Measurements from ENCODE around the gene MT1F.
"Not testable (repeated sequence)": the region's sequence is repeated elsewhere in the genome, so short reads cannot be mapped to it uniquely, and the experiment has no call there.

MT1F gene

DNA sequence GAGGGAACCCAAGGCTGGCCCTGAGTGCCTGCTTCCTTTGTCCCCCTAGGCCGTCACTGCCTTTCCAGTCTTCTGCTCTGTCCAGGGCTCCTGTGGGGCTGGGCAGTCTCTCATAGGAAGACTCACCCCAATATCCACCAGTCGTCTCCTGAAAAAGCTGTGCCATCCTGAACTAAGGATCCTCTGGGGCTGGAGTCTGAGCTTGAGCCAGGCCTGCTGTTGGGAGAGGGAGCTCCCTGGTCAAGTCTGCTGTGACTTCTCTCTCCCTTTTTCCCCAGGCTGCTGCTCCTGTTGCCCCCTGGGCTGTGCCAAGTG, 12.8 kb downstream of the MT1F start:
- Histone ChIP-seq H3K36me3 (ENCODE audit: low read length) (no peaks in the 10 kb centered on the region), H3K4me3 (ENCODE audit: insufficient read depth, low read length, poor library complexity, severe bottlenecking) (no peak overlapping the region), H4K20me1 (ENCODE audit: low read depth, low read length) (no peaks in the 10 kb centered on the region), H3F3A (ENCODE audit: insufficient read depth) (no peaks in the 10 kb centered on the region), H3K4me2 (ENCODE audit: low read depth, low read length, poor library complexity, severe bottlenecking) (no peak overlapping the region), H3K9ac (ENCODE audit: low read length) (no peak overlapping the region), H3K27ac (ENCODE audit: low read depth, low read length) (no peak overlapping the region), H3K9me2 (replicated peaks; ENCODE audit: insufficient read depth, low read length) (no peaks in the 10 kb centered on the region), H2AFZ (ENCODE audit: low read depth, low read length, severe bottlenecking) (no peak overlapping the region), H3K27me3 (ENCODE audit: low read length) (no peaks in the 10 kb centered on the region), H3K79me2 (ENCODE audit: insufficient read depth, low read length) (no peaks in the 10 kb centered on the region), H3K9me3 (ENCODE audit: insufficient read depth, low read length) (no peaks in the 10 kb centered on the region)
- TF ChIP-seq, protein P1, sequence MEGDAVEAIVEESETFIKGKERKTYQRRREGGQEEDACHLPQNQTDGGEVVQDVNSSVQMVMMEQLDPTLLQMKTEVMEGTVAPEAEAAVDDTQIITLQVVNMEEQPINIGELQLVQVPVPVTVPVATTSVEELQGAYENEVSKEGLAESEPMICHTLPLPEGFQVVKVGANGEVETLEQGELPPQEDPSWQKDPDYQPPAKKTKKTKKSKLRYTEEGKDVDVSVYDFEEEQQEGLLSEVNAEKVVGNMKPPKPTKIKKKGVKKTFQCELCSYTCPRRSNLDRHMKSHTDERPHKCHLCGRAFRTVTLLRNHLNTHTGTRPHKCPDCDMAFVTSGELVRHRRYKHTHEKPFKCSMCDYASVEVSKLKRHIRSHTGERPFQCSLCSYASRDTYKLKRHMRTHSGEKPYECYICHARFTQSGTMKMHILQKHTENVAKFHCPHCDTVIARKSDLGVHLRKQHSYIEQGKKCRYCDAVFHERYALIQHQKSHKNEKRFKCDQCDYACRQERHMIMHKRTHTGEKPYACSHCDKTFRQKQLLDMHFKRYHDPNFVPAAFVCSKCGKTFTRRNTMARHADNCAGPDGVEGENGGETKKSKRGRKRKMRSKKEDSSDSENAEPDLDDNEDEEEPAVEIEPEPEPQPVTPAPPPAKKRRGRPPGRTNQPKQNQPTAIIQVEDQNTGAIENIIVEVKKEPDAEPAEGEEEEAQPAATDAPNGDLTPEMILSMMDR (IDR thresholded peaks at IDR 0.05; ENCODE audit: insufficient read depth, low read length, poor library complexity, severe bottlenecking), result no peak
- no peak for TF ChIP-seq EZH2phosphoT487 (conservative IDR thresholded peaks at IDR 0.05; ENCODE audit: low read length)

DNA sequence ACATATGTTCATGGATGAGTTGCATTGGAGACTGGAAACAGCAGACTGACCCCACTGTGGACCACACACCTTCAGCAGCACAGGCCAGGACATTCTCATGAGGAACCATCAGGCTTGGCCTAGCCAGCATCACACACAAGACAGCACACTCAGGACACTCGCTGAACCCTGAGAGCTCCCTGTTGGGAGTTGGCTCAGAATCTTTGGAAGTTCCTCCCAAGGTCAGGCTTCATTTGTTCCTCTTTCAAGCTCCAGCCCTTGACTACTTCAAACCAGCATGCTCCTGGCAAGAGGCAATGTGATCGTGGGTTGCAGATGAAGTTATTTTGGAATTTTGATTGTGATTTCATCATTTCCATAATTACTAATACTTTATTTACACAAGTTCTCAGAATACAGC, 13.9 kb downstream of the MT1F start:
- not testable (repeated sequence) for H3K9ac ChIP-seq (ENCODE audit: low read length); H3K27me3 ChIP-seq (ENCODE audit: low read length); H3K79me2 ChIP-seq (ENCODE audit: insufficient read depth, low read length); H3K9me2 ChIP-seq (replicated peaks; ENCODE audit: insufficient read depth, low read length); H3F3A ChIP-seq (ENCODE audit: insufficient read depth); H3K4me2 ChIP-seq (ENCODE audit: low read depth, low read length, poor library complexity, severe bottlenecking); H2AFZ ChIP-seq (ENCODE audit: low read depth, low read length, severe bottlenecking); H3K4me3 ChIP-seq (ENCODE audit: insufficient read depth, low read length, poor library complexity, severe bottlenecking); H3K36me3 ChIP-seq (ENCODE audit: low read length); H3K27ac ChIP-seq (ENCODE audit: low read depth, low read length); H4K20me1 ChIP-seq (ENCODE audit: low read depth, low read length); H3K9me3 ChIP-seq (ENCODE audit: insufficient read depth, low read length)

DNA sequence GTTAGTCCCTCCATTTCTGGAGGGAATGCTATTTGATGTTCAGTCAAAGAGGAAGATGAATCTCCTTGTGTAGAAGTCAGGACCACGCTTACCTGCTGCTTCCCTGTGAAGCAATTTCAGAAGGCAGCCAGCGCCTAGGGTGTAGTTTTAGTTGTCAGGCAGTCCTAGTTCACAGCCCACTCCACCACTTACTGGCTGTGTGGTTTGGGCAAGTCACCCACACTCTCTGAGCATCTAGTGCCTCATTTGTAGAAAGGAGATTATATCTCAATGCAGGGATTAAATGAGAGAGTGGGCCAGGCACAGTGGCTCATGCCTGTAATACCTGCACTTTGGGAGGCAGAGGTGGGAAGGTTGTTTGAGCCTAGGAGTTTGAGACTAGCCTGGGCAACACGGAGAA, 14.4 kb downstream of the MT1F start:
- not testable (repeated sequence) for H3K9me2 ChIP-seq (replicated peaks; ENCODE audit: insufficient read depth, low read length); H3K27me3 ChIP-seq (ENCODE audit: low read length); H3K9ac ChIP-seq (ENCODE audit: low read length); H3K79me2 ChIP-seq (ENCODE audit: insufficient read depth, low read length); H3K27ac ChIP-seq (ENCODE audit: low read depth, low read length); H4K20me1 ChIP-seq (ENCODE audit: low read depth, low read length); H2AFZ ChIP-seq (ENCODE audit: low read depth, low read length, severe bottlenecking); H3K4me2 ChIP-seq (ENCODE audit: low read depth, low read length, poor library complexity, severe bottlenecking); H3K9me3 ChIP-seq (ENCODE audit: insufficient read depth, low read length); H3K4me3 ChIP-seq (ENCODE audit: insufficient read depth, low read length, poor library complexity, severe bottlenecking); H3F3A ChIP-seq (ENCODE audit: insufficient read depth); H3K36me3 ChIP-seq (ENCODE audit: low read length)

DNA sequence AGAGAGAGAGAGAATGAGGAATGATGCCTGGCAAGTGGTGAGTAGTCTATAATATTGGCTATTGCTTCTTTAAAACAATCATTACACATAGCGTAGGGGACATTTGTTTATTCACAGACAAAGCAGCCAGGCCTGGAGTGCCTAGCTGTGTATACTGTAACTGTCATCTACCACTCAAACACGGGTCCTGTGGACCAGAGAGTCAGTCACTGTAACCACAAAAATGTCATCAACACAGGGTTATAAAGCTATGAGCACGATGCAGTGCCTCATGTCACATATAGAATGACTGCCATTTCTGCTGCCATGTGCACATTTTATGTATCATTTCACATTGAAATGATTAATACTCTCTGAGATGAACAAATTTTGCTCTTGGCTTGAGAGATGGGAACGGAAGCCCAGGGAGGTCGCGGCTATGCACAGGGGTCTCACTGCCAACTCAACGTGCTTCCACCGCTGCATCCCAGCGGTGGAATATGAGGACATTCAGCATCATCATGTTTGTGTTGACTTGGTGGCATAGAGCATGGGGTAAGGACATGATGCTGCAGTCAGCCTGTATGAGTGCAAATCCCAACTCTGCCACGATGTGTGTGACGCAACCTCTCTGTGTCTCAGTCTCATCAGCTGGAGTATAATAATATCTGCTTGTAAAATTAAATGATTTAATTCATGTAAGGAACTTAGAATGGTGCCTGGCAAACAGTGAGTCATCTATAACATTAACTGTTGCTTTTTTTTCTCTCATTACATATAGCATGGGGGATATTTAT, 15.2 kb downstream of the MT1F start:
- no peak for TF ChIP-seq EZH2phosphoT487 (conservative IDR thresholded peaks at IDR 0.05; ENCODE audit: low read length)
- TF ChIP-seq, protein P1 (IDR thresholded peaks at IDR 0.05; ENCODE audit: insufficient read depth, low read length, poor library complexity, severe bottlenecking), result no peak
- no peak overlapping the region for H3K9ac ChIP-seq (ENCODE audit: low read length)
- H3K27ac ChIP-seq (ENCODE audit: low read depth, low read length), result no peak overlapping the region
- H3K9me3 ChIP-seq (ENCODE audit: insufficient read depth, low read length), result no peaks in the 10 kb centered on the region
- no peaks in the 10 kb centered on the region for H3K27me3 ChIP-seq (ENCODE audit: low read length)
- H3K79me2 ChIP-seq (ENCODE audit: insufficient read depth, low read length), result no peaks in the 10 kb centered on the region
- no peaks in the 10 kb centered on the region for H4K20me1 ChIP-seq (ENCODE audit: low read depth, low read length)
- H3K9me2 ChIP-seq (replicated peaks; ENCODE audit: insufficient read depth, low read length), result no peaks in the 10 kb centered on the region
- H3K36me3 ChIP-seq (ENCODE audit: low read length), result no peaks in the 10 kb centered on the region
- no peaks in the 10 kb centered on the region for H3F3A ChIP-seq (ENCODE audit: insufficient read depth)
- H3K4me2 ChIP-seq (ENCODE audit: low read depth, low read length, poor library complexity, severe bottlenecking), result no peak overlapping the region
- H2AFZ ChIP-seq (ENCODE audit: low read depth, low read length, severe bottlenecking), result no peak overlapping the region
- H3K4me3 ChIP-seq (ENCODE audit: insufficient read depth, low read length, poor library complexity, severe bottlenecking), result no peak overlapping the region
